ENCODE measurements around the gene CD3G.

GRCh38 chr11:118321386-118322082, 22.6 kb upstream of the CD3G start:
- TF ChIP-seq, protein P1, sequence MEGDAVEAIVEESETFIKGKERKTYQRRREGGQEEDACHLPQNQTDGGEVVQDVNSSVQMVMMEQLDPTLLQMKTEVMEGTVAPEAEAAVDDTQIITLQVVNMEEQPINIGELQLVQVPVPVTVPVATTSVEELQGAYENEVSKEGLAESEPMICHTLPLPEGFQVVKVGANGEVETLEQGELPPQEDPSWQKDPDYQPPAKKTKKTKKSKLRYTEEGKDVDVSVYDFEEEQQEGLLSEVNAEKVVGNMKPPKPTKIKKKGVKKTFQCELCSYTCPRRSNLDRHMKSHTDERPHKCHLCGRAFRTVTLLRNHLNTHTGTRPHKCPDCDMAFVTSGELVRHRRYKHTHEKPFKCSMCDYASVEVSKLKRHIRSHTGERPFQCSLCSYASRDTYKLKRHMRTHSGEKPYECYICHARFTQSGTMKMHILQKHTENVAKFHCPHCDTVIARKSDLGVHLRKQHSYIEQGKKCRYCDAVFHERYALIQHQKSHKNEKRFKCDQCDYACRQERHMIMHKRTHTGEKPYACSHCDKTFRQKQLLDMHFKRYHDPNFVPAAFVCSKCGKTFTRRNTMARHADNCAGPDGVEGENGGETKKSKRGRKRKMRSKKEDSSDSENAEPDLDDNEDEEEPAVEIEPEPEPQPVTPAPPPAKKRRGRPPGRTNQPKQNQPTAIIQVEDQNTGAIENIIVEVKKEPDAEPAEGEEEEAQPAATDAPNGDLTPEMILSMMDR (IDR thresholded peaks at IDR 0.05; ENCODE audit: low read length), result no peak
- TF ChIP-seq EZH2 (optimal IDR thresholded peaks at IDR 0.05; ENCODE audit: low read depth, low read length), result no peak
- TF ChIP-seq EZH2phosphoT487 (IDR thresholded peaks at IDR 0.05; ENCODE audit: low read length), result no peak
